GM18519 (cell line): Measurements from ENCODE around the gene VAT1.
"Not testable (repeated sequence)": the region's sequence is repeated elsewhere in the genome, so short reads cannot be mapped to it uniquely, and the experiment has no call there.

ENCODE experiments used
- ATAC-seq: cut with Tn5 transposase; IDR thresholded peaks from one replicate; pipeline ENCODE4 v1.9.1; 2021; ENCODE audit warnings: mild to moderate bottlenecking, moderate library complexity; ENCODE audit not compliant: unreplicated experiment, low FRiP score

Gene VAT1

DNA sequence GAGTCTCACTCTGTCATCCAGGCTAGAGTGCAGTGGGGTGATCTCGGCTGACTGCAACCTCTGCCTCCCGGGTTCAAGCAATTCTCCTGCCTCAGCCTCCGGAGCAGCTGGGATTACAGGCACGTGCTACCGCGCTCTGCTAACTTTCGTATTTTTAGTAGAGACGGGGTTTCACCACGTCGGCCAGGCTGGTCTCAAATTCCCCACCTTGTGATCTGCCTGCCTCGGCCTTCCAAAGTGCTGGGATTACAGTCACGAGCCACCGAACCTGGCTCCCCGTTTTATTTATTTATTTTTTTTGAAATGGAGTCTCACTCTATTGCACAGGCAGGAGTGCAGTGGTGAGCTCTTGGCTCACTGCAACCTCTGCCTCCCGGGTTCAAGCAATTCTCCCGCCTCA, 46.5 kb downstream of the VAT1 start:
- ATAC-seq, result not testable (repeated sequence)

DNA sequence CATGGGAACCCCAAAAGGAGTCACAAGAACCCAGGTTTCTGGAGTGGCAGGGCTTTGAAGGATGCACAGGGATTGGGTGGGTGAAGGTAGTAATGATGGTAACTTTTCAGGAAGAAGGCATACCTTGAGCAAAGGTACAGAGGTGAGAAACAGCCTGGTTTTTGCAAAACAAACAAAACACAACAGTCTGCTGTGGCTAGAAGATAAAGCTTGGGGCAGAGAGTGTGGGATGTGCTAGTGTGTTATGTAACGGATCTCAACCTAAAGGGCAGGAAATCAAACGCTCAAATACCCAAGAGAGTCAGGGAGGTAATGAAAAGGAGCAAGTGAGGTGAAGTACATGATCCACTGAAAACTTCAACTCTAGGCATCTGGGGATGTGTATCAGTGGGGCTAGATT, 46.9 kb downstream of the VAT1 start:
- ATAC-seq, result no peak

- not testable (repeated sequence) for ATAC-seq
These were observed 48.9 kb downstream of the VAT1 start for GRCh38 chr17:42973323-42973722.

- no peak for ATAC-seq
These were observed 50.6 kb downstream of the VAT1 start for GRCh38 chr17:42971589-42971988.

GRCh38 chr17:42969001-42969581, 53.1 kb downstream of the VAT1 start:
- ATAC-seq, result no peak

GRCh38 chr17:42967925-42968324, 54.3 kb downstream of the VAT1 start:
- ATAC-seq, result no peak
